Testis (tissue), 2 donors: ENCODE measurements around the gene TBX5.

Experiments
- POLR2A ChIP-seq: fragments of 450-650 bp; IDR thresholded peaks from one replicate; pipeline ENCODE4 v1.6.1; 2017; ENCODE audit warnings: antibody characterized with exemption, mild to moderate bottlenecking, moderate library complexity
- TF ChIP-seq, protein P1 (sequence below), 3 experiments: fragments of 450-650 bp in 2 of 3; fragments of 200-600 bp in 1 of 3; sonication (generic) in 1 of 3; IDR thresholded peaks; one replicate each; pipeline ENCODE4 v1.5.1; 2016 to 2019; ENCODE audit warnings: antibody characterized with exemption in 3 of 3, mild to moderate bottlenecking in 2 of 3, moderate library complexity in 1 of 3

GRCh38 chr12:114409852-114410600 is 4.1 kb upstream of the TBX5 start:
- TF ChIP-seq, protein P1, sequence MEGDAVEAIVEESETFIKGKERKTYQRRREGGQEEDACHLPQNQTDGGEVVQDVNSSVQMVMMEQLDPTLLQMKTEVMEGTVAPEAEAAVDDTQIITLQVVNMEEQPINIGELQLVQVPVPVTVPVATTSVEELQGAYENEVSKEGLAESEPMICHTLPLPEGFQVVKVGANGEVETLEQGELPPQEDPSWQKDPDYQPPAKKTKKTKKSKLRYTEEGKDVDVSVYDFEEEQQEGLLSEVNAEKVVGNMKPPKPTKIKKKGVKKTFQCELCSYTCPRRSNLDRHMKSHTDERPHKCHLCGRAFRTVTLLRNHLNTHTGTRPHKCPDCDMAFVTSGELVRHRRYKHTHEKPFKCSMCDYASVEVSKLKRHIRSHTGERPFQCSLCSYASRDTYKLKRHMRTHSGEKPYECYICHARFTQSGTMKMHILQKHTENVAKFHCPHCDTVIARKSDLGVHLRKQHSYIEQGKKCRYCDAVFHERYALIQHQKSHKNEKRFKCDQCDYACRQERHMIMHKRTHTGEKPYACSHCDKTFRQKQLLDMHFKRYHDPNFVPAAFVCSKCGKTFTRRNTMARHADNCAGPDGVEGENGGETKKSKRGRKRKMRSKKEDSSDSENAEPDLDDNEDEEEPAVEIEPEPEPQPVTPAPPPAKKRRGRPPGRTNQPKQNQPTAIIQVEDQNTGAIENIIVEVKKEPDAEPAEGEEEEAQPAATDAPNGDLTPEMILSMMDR (IDR thresholded peaks at IDR 0.05) = no peak
- no peak for TF ChIP-seq POLR2A
